Omental fat pad (tissue), 4 donors: ENCODE results near the gene INPP5D. TPM values are rescaled to one million over a fixed set of nuclear protein-coding genes. Genes with fewer than 3 reads are reported as not detected.
"Not testable (repeated sequence)": the region's sequence is repeated elsewhere in the genome, so short reads cannot be mapped to it uniquely, and the experiment has no call there.

ENCODE experiments used
- ATAC-seq: fragments of 150-250 bp; one replicate; pipeline ENCODE4 v1.9.1; 2016; ENCODE audit warnings: mild to moderate bottlenecking, moderate library complexity; ENCODE audit not compliant: low FRiP score
- DNase-seq: peaks from one replicate; pipeline ENCODE4 v3.0.0-alpha.2; 2019; ENCODE audit warnings: low spot score
- total RNA-seq, 4 donors: library from RNA; depleted of rRNA; stranded (reverse); fragments of >200 nt; gene quantifications; one replicate each; pipeline ENCODE4 v1.1.0, GENCODE V29; 2016
- TF ChIP-seq, protein P1 (sequence below), 3 donors: fragments of 450-650 bp; IDR thresholded peaks; one replicate each; pipeline ENCODE4 v1.5.1; 2016 to 2017; ENCODE audit warnings: antibody characterized with exemption in 3 of 3, mild to moderate bottlenecking in 3 of 3, moderate library complexity in 2 of 3

The INPP5D gene
- total RNA-seq, 4 donors from 2014 or later, result 17.9 to 55.8 (median 27.6) TPM

GRCh38 chr2:233185330-233185729 is 125.2 kb downstream of the INPP5D start:
- TF ChIP-seq, protein P1, sequence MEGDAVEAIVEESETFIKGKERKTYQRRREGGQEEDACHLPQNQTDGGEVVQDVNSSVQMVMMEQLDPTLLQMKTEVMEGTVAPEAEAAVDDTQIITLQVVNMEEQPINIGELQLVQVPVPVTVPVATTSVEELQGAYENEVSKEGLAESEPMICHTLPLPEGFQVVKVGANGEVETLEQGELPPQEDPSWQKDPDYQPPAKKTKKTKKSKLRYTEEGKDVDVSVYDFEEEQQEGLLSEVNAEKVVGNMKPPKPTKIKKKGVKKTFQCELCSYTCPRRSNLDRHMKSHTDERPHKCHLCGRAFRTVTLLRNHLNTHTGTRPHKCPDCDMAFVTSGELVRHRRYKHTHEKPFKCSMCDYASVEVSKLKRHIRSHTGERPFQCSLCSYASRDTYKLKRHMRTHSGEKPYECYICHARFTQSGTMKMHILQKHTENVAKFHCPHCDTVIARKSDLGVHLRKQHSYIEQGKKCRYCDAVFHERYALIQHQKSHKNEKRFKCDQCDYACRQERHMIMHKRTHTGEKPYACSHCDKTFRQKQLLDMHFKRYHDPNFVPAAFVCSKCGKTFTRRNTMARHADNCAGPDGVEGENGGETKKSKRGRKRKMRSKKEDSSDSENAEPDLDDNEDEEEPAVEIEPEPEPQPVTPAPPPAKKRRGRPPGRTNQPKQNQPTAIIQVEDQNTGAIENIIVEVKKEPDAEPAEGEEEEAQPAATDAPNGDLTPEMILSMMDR (IDR thresholded peaks at IDR 0.05), result no peak
- no peak for ATAC-seq
- no peak for DNase-seq

GRCh38 chr2:233185963-233186362 is 125.8 kb downstream of the INPP5D start:
- TF ChIP-seq, protein P1 (IDR thresholded peaks at IDR 0.05), result no peak
- DNase-seq, result no peak
- no peak for ATAC-seq

DNA sequence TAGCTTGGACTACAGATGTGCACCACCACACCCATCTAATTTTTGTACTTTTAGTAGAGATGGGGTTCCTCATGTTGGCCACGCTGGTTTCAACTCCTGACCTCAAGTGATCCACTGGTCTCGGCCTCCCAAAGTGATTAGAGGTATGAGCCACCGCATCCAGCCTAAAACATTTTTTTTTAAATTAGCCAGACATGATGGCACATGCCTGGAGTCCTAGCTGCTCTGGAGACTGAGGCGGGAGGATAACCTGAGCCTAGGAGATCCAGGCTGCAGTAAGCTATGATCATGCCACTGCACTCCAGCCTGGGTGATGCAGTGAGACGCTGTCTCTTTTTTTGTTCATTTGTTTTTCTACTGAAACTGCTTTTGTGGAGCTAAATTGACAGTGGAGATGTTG is 126.7 kb downstream of the INPP5D start:
- TF ChIP-seq, protein P1 (IDR thresholded peaks at IDR 0.05), result no peak
- ATAC-seq (no peak), DNase-seq (no peak)

DNA sequence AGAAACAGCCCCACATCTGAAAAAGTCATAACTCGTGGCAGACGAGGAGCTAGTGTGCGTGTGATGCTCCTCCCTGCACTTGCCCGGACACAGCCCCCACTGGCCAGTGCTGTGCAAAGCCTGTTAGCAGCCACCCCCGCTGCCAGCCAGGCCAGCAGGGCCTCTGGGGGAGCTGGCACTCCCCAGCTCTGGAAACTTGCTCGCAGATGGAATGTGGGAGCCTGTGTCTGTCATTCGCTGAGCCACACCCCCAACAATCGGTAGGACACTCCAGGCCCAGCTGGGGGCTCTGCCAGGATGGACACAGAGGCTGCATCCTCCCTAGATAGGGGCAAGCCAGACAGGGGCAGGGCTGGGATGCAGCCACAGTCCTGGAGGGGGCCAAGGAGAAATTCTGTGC is 128.9 kb downstream of the INPP5D start:
- no peak for DNase-seq
- TF ChIP-seq, protein P1 (IDR thresholded peaks at IDR 0.05), result no peak
- ATAC-seq, result no peak

DNA sequence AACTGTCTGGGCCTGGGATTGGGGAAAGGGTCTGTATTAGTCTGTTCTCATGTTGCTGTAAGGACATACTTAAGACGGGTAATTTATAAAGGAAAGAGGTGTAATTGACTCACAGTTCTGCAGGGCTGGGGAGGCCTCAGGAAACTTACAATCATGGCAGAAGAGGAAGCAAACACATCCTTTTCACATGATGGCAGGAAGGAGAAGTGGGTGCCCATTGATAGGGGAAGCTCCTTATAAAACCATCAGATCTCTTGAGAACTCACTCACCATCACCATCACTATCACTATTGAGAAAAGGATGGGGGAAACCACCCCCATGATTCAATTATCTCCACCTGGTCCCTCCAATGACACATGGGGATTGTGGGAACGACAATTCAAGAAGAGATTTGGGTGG is 130.9 kb downstream of the INPP5D start:
- not testable (repeated sequence) for ATAC-seq, DNase-seq

GRCh38 chr2:233193738-233194137 is 133.6 kb downstream of the INPP5D start:
- ATAC-seq (no peak), DNase-seq (no peak)
- TF ChIP-seq, protein P1 (IDR thresholded peaks at IDR 0.05), result no peak

DNA sequence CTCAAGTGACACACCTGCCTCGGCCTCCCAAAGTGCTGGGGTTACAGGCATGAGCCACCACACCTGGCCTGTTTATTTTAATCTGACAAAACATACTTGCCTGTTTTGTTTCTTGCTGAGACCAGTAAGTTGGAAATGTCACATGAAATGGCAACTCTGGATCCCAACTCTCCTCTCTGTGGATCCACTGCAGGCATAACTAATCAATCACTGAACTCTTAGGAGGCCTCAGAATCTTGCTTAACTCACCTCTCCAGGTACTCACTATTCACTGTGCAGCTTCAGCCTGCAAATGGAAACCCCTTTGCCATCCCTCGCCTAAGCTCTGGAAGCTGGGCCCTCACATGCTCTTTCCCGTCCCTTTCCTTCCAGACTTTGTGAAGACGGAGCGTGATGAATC is 134.9 kb downstream of the INPP5D start:
- ATAC-seq (no peak), DNase-seq (no peak)
- TF ChIP-seq, protein P1 (IDR thresholded peaks at IDR 0.05), result no peak

GRCh38 chr2:233197022-233197421 is 136.9 kb downstream of the INPP5D start:
- ATAC-seq (no peak), DNase-seq (no peak)
- TF ChIP-seq, protein P1 (IDR thresholded peaks at IDR 0.05), result no peak
